Measurements from ENCODE around the gene MAML2.

Gene MAML2

GRCh38 chr11:96204721-96205459, 138.1 kb downstream of the MAML2 start:
- DNase-seq: no peak
- in situ Hi-C loops (cut with MboI; ENCODE audit: low pct_unique_long_range_greater_than_20kb, low sequenced_read_pairs): no loop called here

DNA sequence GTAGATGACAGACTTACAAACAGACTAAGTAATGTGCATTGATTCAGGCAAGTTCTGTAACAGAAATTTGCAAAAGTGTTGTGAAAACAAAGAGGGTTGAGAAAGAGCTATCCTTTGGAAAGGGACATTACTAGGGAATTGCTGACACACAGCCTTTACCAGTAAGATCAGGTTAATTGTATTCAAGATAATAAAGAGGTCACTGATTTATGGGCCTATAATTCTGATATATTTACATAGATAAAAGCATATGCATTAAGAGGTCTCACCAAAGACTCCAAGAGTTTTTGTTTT, 138.7 kb downstream of the MAML2 start:
- no peak for DNase-seq
- in situ Hi-C loops (cut with MboI; ENCODE audit: low pct_unique_long_range_greater_than_20kb, low sequenced_read_pairs): no loop called here

- no peak for DNase-seq
Measured at GRCh38 chr11:96203567-96204365, 139.2 kb downstream of the MAML2 start.

GRCh38 chr11:96200243-96200642, 142.8 kb downstream of the MAML2 start:
- in situ Hi-C loops (cut with MboI; ENCODE audit: low pct_unique_long_range_greater_than_20kb, low sequenced_read_pairs): no loop called here
- DNase-seq: no peak

More at GRCh38 chr11:96203567-96204365, 139.2 kb downstream of the MAML2 start:
- in situ Hi-C loops (cut with MboI; ENCODE audit: low pct_unique_long_range_greater_than_20kb, low sequenced_read_pairs): no loop called here

DNA sequence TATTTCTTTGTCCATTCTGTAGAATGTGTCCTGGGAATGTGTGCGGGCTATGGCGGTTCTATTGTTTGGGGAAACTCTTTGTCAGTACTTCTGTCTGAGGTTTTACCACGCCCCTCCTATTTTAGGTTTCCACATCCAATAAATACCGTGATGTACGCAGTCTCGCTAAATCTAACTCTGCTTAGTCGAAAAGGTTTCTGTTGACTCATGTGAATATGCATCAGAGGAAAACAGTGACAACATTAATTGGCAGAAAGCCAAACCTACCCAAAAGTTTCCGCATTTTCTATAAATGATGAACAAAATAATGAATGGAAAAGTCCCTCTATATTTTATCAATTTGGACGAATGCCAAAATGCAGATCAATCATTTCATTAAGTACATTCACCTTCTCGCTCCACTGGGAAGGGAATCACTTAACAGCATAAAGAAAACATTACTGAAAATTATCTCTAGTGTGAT, 143.4 kb downstream of the MAML2 start:
- in situ Hi-C loops (cut with MboI; ENCODE audit: low pct_unique_long_range_greater_than_20kb, low sequenced_read_pairs): no loop called here
- DNase-seq: no peak

DNA sequence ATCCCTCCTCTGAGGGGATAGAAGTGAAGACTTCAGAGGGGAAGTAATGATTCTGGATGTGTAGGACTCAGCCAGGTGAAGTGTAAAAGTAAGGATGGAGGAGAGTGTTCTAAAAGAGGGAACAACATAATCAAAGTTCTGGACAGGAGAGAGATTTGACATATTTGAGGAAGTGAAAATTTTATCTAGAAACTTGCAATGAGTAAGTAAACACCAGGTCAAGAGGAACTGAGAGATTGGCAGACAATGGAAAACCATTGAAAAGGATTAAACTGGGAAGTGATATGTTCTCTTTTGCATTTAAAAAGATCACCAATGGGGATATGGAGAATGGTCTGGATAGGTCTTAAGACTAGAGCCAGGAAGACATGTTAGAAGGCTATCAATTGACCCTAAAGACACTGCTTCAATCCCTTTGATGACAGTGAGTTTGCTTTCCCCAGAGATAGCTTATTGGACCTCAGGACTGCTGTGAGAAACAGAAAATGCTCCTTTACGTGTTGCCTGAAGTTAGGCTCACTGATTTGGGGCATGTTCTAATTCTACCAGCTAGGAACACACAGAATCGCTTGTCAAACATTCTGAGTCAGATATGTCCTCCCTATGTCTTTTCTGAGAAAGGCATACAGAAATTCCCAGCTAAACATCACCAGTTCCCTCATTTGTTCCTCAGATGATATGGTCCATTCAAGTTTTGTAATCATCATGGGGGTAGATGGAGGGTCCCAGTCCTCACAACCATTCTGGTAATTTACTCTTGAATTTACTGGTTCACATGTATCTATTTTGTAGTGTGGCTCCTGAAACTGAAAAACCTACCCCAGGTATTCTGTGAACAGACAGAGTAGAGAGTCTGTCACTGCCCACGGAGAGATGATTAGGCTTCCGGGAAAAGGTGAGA, 144.9 kb downstream of the MAML2 start:
- in situ Hi-C loops (cut with MboI; ENCODE audit: low pct_unique_long_range_greater_than_20kb, low sequenced_read_pairs): no loop called here
- DNase-seq: peak; percentile 35

DNA sequence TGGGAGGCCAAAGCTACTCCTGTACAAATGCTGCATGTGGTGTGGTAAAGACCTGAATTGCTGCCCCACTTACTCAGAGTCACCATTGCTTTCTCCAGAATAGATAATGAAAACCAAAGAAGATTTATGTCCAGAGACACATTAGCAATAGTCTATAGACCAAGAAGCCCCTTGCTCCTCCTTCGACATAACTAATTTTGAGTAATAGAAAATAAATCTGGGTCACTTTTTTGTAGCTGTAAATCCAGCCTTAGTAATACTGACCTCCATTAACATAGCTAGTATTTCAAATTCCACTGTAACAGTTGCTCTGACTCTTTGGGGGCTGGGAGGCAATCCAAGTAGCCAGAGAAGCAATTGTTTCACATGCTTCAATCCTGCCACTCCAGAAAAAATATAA, 145.9 kb downstream of the MAML2 start:
- DNase-seq: no peak
- in situ Hi-C loops (cut with MboI; ENCODE audit: low pct_unique_long_range_greater_than_20kb, low sequenced_read_pairs): no loop called here

DNA sequence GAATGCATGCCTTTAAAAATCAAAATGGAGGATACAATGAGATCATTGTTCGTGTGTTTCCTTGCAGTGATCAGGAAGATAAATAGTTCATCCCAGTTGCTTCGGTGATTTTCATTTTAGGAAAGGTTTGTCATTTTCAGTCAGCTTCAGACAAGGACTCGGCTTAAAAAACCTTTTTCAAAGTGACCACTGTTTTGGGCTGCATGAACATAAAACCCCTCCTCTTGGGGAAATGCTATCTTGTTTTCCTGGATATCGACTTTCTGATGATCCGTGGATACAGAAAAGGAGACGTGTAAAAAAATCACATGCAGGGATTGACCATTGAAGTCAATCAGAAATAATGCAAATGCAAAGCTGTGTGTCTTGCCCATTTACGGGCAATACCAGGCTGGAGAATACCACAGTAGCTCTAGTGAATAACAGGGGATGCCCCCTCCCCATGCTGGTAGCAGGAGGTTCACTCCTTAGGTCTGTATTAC, 146.8 kb downstream of the MAML2 start:
- in situ Hi-C loops (cut with MboI; ENCODE audit: low pct_unique_long_range_greater_than_20kb, low sequenced_read_pairs): no loop called here
- no peak for DNase-seq

DNA sequence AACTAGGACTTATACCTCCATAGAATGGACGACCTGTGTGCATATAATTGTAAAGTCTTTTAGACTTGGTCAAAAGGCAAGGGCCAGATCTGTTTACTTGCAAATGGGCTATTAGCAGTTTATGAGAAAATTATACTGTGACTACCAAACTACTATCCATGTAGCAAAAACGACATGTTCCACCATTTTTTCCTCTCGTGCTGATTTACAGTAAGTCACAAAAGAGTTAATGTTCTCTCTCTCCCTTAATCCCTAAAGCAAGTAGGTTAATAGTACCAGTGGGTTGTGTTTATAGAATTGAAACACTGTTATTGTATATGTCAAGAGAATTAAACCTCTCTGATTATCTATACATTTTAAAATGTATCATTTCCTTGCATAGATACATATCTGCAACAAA, 147.3 kb downstream of the MAML2 start:
- no peak for DNase-seq
- in situ Hi-C loops (cut with MboI; ENCODE audit: low pct_unique_long_range_greater_than_20kb, low sequenced_read_pairs): no loop called here

GRCh38 chr11:96194581-96195374, 148.2 kb downstream of the MAML2 start:
- in situ Hi-C loops (cut with MboI; ENCODE audit: low pct_unique_long_range_greater_than_20kb, low sequenced_read_pairs): no loop called here
- DNase-seq: no peak

- DNase-seq: no peak
- in situ Hi-C loops (cut with MboI; ENCODE audit: low pct_unique_long_range_greater_than_20kb, low sequenced_read_pairs): no loop called here
Measured at GRCh38 chr11:96193745-96194443, 149.1 kb downstream of the MAML2 start.

DNA sequence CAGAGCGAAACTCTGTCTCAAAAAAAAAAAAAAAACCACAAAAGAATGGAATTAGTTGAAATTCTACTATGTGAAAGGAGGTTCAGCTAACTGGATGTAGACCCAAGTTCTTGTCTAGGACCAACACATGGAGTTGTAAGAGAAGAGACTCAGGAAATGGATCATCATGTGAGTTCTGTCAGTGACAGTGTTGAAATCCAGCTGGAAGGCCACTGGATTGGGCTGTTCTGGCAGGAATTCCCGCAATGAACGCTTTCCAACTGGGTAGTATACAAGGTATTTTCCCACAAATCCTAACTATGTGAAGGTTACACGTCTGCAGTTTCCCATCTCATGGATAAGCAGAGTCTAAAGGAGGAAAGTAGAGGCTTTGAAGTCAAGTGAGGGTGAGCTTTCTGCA, 151.2 kb downstream of the MAML2 start:
- no peak for DNase-seq
- in situ Hi-C loops (cut with MboI; ENCODE audit: low pct_unique_long_range_greater_than_20kb, low sequenced_read_pairs): no loop called here

DNA sequence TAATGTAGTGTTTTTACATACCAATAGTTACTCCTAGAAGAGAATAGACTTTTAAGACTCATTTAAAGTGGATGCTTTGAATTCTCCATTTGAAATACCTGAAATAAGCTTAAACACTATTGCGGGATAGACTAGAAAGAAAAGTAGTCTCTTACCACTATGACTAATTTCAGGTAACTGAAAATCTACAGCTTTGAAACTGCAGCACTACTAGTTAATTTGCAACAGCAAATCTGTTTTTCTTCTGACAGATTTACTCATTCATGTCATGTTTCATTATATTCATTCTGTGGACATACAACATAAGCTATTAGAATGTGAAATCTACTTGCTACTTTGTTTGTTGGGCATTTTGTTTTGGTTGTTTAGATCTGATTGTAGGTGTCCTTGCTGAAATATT, 153.6 kb downstream of the MAML2 start:
- DNase-seq: no peak
- in situ Hi-C loops (cut with MboI; ENCODE audit: low pct_unique_long_range_greater_than_20kb, low sequenced_read_pairs): no loop called here

DNA sequence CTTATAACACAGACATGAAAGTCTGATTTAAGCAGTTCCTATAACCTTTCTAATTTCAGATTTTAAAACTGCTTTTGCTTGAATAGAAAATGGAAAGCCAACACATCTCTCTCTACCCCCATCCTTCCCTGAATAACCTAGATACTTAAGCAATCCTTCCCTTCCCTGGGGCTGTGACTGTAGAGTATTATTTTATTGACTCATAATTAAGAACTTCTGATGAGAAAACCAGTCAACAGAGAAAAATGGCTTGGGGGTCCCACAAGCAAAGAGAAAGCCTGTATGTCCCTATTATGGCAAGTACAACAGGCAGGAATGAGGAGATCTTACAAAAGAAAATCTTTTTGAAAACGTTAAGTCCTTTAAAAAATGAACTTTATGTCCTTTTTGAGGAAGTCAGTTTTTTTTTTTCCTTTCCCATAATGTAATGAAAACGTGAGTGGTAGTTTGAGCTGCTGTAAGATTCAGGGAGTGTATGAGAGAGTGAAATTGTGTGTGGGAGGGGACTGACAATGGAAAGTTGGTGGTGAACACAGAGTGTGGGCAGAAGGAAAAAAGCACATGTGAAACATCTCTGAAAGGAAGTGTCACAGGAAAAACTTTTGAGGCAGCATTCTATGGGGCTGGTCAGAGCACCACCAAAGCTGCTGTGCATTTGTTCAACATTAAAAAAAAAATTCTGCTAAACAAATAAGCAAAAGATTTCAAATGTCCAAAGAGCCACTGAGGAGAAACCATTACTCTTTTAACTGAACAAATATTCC, 154.6 kb downstream of the MAML2 start:
- peak; percentile 65 for DNase-seq
- in situ Hi-C loops (cut with MboI; ENCODE audit: low pct_unique_long_range_greater_than_20kb, low sequenced_read_pairs): no loop called here

DNA sequence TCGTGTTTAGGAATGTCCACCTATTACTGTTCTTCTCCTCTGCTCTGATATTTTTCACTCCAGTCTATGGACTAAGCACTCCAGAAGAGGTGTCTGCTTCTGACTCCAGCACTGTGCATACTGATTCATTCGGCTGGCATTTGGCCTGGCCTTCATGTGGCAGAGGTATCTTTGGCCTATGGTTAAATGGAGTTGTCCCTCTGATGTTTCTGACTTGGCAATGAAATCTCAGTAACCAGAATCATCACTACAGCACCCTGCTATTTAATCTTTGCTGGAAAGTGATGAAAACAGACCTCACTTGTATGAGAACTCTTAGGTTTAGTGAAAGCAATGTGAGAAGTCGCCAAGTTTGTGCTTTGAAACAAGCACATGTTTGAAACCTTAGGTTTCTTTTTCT, 155.2 kb downstream of the MAML2 start:
- no peak for DNase-seq
- in situ Hi-C loops (cut with MboI; ENCODE audit: low pct_unique_long_range_greater_than_20kb, low sequenced_read_pairs): no loop called here

DNA sequence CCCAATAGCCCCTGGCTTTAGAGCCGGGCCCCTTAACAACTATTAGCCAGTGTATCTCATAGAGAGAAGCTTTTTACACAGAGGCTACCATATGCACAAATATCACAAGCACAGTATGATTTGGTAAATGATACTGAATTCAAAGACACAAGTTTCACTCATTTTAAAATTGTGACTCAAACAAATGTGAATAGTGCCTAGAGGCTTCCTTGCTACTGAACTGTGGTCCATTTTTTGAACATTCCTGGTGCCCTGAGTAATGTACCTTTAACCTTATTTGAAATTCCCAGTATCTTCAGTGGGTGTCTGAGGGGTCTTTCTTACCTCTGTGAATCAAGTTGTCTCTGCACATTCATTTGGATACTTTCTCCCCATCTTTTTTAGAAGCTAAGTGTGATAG, 156.2 kb downstream of the MAML2 start:
- DNase-seq: no peak
- in situ Hi-C loops (cut with MboI; ENCODE audit: low pct_unique_long_range_greater_than_20kb, low sequenced_read_pairs): no loop called here

DNA sequence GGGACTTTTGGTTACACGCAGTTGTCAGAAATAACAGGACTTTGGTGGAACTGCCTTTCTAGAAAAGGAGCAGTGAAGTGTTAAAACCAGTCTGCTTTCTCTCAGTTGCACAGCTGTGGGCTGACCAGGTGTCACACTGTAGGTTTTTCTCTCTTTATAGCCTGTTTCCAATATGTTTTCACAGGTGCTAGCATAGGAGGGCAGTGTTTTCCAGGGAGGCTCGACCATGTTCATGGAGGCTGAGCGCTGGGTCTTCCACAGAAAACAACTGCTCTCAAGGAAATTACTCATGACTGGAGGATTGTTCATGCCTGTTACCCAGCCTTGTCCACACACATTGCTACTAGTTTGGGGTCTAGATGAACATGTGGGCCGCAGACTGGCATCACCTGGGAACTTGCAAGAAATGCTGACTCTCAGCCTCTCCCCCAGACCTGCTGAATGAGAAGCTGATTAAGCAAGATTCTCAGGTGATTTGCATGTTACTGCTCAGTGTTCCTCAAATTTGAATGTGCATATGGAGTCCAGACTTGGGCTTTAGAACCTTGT, 157.7 kb downstream of the MAML2 start:
- DNase-seq: no peak
- in situ Hi-C loops (cut with MboI; ENCODE audit: low pct_unique_long_range_greater_than_20kb, low sequenced_read_pairs): no loop called here

All from KBM-7 (cell line).